D341Med (cell line): ENCODE data around the gene PRR3.
A peak's percentile ranks its signal among the peaks of the same experiment; 100 is the strongest.

Experiments
- DNase-seq: peaks from one replicate; pipeline ENCODE4 v3.0.0; 2012; ENCODE audit warnings: low spot score

Gene PRR3

DNA sequence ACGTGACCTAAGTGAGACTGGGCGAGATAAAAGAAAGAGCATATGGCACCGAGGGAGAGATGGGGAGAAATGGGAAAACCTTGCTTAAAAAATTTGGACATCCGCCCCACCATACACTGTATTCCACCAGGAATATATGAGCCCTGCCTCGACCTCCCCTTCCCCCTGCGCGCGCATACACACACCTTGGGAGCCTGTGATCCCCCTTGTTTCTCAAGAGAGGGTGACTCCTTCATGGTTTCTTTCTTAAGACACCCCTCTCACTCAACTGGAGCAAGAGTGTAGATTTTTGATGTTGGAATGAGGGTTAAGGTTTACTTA is 14.6 kb downstream of the PRR3 start:
- no peak for DNase-seq

DNA sequence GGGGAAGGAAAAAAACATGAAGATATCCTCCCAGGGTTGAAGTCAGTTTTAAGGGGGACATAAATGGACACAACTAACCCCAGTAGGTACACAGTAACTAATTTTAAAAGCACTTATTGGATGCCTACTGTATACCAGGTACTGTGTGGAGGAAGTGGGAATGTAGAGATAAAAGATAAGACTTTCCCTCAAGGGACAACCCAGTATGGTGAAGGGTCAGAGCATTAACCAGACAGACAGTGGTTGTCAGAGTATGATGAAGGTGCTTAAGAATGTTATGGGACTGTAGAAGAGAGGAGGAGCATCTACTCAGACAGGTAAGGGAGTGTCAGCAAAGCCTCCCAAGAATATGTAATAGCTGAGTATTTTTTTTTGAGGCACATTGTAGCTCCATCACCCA is 15.1 kb downstream of the PRR3 start:
- no peak for DNase-seq

DNA sequence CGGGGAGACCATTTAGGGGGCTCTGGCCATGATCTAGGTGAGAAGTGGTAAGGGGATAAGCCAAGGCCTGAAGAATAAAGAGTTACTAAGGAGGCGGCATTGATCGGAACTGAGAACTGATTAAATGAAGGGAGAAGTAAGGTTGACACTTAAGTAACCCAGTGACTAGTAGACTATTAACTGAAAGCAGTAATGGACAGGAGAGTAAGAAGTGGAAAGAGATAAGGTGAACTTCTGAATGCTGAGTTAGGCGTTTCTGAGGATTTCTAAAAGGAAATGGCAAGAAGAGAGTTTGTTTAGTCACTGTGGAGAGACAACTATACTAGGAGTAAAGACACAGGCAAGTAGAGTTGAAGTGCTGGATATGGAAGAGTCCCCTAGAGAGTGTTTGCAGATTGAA is 16.0 kb downstream of the PRR3 start:
- no peak for DNase-seq

DNA sequence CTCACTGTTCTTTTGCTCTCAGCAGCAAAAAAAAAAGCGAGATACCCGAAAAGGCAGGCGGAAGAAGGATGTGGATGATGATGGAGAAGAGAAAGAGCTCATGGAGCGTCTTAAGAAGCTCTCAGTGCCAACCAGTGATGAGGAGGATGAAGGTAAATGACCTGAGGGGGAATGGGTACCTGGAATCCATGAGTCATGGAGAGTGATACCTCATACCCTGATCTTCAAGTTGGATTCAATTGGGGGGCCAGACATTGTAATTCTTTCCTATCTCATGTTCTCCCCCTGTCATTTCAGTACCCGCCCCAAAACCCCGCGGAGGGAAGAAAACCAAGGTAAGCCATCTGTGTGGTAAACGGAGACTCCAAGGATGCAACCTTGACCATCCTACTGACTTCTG is 21.0 kb downstream of the PRR3 start:
- no peak for DNase-seq

DNA sequence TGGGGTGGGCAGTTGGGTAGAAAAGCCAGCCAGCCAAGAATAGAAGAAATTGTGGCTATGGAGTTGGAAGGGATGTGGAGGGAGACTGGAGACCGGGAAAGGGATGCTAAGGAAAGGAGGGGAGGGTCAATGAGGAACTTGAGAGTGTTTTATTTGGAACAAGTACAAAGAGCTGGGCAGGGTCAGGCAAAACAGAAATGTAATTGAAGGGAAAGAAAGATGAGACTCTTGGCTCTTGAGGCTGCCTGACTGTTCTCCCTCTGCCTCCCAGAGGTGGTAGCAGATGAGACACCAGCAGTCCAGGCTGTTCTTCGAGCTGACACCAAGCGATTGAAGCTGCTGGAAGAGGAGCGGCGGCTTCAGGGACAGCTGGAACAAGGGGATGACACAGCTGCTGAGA is 26.8 kb downstream of the PRR3 start:
- DNase-seq, result no peak

DNA sequence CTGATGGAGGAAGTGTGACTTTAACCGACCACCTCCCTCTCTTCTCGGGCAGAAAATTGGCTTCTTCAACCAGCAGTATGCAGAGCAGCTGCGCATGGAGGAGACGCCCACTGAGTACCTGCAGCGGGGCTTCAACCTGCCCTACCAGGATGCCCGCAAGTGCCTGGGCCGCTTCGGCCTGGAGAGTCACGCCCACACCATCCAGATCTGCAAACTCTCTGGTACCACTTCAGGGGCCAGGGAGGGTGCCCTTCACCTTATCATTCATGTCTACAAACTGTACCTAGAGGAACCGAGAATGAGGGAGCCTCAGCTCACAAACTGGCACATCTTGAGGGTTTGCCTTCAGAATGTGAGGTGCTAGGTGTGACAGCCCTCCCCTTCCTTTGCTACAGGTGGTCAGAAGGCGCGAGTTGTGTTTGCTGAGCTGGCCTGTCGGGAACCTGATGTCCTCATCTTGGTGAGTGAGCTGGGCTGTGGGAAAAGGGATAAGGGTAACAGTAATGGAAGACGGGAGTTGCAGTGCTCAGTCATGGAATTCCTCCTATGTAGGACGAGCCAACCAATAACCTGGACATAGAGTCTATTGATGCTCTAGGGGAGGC is 32.8 kb downstream of the PRR3 start:
- no peak for DNase-seq

DNA sequence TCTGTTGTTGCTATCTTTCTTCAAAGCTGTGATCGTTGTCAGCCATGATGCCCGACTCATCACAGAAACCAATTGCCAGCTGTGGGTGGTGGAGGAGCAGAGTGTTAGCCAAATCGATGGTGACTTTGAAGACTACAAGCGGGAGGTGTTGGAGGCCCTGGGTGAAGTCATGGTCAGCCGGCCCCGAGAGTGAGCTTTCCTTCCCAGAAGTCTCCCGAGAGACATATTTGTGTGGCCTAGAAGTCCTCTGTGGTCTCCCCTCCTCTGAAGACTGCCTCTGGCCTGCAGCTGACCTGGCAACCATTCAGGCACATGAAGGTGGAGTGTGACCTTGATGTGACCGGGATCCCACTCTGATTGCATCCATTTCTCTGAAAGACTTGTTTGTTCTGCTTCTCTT is 33.4 kb downstream of the PRR3 start:
- DNase-seq, result no peak

DNA sequence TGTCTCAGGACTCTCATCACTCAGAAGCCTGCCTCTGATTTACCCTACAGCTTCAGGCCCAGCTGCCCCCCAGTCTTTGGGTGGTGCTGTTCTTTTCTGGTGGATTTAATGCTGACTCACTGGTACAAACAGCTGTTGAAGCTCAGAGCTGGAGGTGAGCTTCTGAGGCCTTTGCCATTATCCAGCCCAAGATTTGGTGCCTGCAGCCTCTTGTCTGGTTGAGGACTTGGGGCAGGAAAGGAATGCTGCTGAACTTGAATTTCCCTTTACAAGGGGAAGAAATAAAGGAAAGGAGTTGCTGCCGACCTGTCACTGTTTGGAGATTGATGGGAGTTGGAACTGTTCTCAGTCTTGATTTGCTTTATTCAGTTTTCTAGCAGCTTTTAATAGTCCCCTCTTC is 33.9 kb downstream of the PRR3 start:
- no peak for DNase-seq

DNA sequence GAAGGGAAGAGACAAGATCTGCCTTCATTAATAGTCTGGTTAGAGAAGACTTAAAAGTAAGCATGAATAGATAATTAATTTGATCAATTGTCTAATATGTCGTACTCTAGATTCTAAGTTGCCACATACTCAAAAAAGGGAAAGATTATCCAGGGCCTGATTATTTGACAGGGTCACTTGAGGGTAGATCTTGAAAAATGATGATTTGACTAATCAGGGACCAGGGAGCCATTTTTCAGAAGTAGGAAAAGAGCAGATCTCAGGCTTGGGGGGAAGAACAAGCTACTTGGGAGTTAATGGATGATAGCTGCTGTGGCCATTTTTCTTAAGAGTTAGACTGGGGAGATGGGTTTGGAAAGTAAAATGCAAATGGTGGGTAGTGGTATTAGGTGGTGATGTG is 35.2 kb downstream of the PRR3 start:
- no peak for DNase-seq

DNA sequence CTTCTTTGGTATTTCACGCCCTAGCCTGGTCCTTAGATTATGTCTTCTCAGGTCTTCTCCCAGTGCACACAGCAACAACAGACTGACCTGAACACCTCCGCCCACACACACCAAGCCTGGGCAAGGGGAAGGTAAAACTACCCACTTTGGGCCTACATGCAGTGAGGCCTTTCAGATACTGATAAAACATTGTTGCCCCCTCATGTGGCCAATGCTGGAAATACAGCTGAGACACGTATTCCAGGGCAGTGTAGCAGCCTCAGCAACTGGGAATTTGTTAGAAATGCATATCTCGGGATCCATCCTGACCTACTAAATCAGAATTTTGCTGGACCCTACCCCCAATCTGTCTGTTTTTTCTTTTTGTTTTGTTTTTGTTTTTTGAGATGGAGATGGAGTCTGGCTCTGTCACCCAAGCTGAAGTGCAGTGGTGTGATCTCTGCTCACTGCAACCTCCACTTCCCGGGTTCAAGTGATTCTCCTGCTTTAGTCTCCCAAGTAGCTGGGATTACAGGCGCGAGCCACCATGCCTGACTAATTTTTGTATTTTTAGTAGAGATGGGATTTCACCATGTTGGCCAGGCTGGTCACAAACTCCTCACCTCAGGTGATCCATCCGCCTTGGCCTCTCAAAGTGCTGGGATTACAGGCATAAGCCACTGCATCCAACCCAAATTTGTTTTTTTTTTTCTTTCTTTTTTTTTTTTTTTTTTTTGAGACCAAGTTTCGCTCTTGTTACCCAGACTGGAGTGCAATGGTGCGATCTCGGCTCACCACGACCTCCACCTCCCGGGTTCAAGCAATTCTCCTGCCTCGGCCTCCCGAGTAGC is 40.4 kb downstream of the PRR3 start:
- DNase-seq, result peak; percentile 79

DNA sequence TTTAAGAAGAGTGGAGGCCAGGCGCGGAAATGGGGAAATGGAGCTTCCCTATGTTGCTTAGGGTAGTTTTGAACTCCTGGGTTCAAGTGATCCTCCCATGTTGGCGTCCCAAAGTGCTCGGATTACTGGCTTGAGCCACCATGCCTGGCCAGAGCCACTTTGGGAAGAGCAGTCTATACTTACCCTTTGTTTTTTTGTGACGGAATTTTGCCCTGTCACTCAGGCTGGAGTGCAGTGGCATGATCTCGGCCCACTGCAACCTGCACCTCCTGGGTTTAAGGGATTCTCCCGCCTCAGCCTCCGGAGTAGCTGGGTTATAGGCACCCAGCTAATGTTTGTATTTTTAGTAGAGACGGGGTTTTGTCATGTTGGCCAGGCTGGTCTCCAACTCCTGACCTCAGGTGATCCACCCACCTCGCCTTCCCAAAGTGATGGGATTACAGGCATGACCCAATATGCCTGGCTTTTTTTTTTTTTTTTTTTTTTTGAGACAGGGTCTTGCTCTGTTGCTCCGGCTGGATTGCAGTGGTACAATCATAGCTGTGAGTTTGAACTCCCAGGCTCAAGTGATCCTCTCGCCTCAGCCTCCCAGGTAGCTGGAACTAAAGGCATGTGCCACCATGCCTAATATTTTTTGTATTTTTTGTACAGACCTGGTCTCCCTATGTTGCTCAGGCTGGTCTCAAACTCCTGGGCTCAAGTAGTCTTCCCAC is 42.0 kb downstream of the PRR3 start:
- no peak for DNase-seq

DNA sequence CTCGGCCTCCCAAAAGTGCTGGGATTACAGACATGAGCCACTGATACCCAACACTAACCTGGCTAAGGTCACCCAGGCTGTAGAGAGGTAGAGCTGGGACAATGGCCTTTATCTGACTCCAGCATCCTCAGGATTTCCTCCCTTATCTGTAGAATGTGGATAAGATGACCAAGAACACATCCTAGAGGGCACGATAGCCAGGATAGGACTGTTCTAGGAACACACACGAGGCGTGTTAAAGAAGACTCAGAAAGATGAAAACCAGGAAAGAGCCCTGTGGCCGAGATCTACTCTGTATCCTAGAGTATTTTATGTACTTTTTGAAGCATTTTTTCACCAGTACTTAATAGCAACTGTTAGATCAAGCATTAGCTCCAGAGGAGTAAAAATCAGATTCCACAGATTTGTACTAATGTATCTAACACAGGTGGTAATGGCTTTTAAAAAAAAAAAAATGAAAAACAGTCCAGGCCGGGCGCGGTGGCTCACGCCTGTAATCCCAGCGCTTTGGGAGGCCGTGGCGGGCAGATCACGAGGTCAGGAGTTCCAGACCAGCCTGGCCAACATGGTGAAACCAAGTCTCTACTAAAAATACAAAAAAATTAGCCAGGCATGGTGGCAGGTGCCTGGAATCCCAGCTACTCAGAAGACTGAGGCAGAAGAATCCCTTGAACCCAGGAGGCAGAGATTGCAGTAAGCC is 42.7 kb downstream of the PRR3 start:
- no peak for DNase-seq

DNA sequence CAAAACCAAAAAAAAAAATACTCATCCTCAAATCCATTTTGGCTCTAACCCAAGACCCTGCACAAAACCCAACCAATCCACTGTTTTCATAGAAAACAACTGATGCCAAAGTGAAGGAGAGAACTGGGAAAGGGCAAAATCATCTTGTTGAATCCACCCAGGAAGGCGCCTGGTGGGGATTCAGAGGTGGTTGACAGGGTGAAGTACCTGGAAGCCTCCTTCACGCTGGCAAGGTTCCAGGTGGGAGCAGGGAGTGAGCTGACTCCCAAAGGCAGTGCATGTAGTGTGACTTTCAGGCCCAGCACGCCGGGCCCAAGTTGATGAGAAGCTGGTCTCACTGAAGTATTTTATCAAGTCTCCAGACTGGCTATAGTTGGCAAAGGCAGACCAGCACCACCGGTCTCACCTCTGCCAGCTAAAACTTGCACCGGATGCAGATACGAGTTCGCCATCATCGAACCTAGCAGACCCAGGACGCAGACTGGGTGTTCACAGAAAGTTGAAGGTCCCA is 43.4 kb downstream of the PRR3 start:
- DNase-seq, result no peak

DNA sequence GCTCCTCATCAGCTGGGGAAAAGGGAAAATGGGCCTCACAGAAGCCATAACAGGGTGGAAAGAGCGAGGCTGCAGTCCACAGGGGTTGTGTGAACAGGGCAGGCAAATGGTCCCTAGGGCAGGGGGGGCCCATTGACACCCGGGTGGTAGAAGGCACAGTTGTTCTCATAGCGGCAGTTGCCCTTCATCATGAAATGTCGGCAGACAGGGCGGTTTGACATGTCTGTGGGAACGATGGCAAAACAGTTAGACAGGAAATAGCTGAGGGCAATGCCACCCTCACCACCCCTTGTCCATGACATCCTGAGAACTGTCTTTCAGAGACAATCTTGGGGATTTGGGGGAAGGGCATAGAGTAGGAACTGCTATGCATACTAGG is 44.3 kb downstream of the PRR3 start:
- no peak for DNase-seq

DNA sequence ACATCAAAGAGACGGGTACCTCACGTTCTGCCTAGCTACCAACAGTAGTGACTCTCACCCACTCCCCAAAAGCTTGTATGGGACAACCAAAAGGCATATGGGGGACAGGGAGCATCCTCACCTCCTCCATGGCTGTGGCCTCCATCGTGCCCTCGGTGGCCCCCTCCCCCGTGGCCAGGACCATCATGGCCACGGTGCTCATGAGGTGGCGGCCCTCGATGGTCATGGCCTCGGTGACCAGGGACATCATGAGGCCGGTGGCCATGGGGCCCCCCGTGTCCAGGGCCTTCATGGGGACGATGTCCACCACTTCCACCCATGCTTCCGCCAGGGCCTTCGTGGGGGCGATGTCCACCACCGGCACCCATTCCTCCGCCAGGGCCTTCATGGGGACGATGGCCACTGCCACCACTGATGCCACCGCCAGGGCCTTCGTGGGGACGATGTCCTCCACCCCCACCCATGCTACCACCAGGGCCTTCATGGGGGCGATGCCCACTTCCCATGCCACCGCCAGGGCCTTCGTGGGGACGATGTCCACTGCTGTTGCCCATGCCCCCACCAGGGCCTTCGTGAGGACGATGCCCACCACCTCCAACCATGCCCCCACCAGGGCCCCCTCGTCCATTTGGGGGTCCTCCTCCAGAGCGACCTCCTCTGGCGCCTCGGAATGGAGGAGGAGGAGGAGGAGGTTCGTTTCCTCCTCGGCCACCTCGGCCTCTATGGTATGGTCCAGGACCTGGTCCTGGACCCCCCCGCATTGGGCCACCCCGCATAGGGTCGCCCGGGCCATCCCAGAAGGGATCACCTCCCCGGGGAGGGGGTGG is 44.9 kb downstream of the PRR3 start:
- DNase-seq, result no peak

DNA sequence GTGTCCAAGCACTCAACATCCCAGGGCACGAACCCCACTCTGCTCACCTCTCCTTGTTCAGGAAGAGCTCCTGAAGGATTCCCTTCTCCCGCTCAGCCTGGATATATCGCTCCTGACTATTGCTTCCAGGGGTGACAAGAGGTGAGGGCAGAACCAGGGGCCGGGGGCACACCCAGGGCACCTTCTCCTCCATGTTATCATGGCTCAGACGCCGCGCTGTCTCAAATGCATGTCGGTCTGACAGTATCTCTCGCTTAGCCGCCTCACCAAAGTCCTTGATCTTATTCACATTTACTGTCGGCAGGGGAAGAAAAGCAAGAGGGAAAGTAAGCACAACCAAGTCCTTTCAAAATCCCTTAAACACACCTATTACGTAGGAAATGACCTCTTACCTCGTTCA is 46.9 kb downstream of the PRR3 start:
- DNase-seq, result no peak

DNA sequence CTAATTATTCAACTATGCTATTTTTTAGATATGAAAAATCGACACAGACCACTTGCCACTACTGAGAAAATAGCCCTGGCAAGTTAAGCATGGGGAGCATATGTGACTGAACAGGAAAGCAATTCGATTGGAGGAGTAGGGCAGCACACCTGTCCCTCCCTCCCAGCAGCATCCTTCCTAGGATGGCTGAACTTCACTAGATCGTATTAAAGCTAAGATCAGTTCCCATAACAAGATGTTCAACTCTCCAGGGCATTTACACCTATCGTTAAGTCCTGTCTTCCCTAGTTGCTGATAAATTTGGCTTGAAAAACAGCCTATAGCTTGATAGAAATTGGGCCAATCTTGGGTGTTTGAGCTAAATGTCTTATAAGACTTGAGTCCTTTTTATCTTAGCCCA is 53.0 kb downstream of the PRR3 start:
- no peak for DNase-seq

DNA sequence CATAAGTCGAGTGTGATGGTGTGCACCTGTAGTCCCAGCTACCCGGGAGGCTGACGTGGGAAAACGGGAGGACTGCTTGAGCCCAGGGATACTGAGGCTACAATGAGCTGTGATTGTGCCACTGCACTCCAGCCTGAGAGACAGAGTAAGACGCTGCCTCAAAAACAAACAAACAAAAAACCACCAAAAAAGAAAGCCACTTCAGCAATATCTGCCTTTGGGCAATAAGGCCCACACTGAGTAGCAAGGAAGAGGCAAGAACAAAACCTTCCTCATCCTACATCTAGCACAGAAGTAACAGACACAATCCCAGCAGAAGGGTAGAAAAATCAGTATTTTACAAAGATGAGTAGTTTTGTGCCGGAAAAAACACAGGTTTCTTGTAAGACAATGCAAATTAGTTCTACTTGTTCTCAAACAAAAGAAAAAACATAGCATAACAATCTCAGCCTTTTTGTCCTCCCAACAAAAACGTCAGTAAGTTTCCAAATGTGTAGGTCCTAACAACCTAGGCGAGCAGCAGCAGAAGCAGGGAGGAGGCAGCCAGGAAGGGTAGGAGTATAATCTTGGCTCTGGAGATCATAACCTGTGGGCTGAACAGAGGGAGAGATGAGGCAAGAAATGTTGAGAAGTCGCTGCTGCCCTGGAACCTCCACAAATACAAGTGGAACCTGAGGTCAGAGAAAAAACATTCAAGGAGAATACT is 54.2 kb downstream of the PRR3 start:
- no peak for DNase-seq

DNA sequence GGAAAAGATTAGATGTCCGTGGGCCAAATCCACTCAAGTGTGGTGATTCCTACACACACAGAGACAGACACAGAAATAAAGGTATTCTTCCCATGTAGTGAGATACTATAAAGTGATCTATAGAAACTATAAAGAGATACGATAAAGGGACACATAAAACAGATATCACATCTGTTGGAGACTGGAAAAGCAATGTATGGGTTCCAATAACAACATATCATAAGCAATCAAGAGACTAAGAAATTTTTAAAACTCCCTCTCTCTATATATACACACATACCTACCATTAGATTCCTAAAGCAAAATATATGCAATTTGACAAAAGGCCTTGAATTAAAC is 54.7 kb downstream of the PRR3 start:
- no peak for DNase-seq

DNA sequence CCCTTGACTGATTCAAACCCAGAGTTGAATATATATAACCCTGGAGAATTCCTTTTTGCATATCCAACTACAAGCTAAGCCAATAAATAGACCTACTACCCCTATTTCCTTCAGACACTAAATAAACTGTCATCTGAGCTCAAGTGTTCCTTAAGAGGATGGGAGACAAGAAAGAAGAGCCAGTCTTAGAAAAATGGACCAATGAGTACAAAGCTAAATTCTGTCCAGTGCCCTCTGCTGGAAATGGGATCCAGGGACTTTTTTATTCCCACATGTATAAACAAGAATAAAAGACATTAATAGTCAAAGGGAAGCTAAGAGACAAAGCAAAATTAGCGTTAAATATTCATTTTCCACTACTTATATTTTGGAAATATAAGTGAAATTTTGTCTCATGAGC is 55.1 kb downstream of the PRR3 start:
- no peak for DNase-seq

DNA sequence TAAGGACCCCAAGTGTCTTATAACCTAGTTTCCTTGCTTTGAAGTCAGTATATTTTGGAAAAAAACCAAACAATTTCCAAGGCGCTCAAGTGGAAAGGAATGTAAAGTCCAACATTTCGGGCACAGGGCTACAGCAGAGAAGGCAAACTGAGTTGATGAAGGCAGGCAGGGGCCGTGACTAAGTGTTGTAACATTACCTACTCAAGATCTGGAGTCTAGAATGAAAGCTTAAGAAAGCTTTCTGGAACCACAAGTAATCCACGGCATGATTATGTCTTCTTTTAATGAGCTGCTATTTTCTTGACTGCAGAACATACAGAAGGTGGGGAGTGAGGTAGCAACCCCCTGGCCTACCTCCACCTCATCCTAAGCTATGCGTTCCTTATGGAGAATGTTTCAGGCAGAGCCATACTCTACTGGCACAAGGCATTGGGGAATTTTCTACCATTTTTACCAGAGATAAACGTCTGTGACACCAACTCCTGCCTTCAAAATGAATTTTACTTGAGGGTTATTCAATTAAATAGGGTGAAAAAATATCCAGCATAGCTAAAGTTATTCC is 55.7 kb downstream of the PRR3 start:
- no peak for DNase-seq
